GM18909 (cell line): ENCODE measurements around the gene DDR1.

Experiments used
- ATAC-seq: cut with Tn5 transposase; IDR thresholded peaks from one replicate; pipeline ENCODE4 v1.9.1; 2021; ENCODE audit warnings: mild to moderate bottlenecking; ENCODE audit not compliant: unreplicated experiment, poor library complexity

The DDR1 gene

GRCh38 chr6:30942338-30943060 is 58.2 kb downstream of the DDR1 start:
- no peak for ATAC-seq

- no peak for ATAC-seq
These were observed 59.7 kb downstream of the DDR1 start for GRCh38 chr6:30944051-30944450.

DNA sequence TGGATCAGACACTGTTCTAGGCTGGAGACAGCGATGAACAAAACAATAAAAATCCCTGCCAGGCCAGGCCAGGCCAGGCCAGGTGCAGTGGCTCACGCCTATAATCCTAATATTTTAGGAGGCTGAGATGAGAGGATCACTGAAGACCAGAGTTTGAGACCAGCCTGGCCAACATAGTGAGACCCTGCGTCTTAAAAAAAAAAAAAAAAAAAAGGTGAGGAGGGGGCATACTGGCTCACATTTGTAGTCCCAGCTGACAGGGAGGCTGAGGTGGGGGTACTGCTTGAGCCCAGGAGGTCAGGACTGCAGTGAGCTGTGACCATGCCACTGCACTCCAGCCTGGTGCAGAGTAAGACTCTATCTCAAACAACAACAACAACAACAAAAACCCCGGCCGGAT is 61.0 kb downstream of the DDR1 start:
- ATAC-seq: no peak

GRCh38 chr6:30947231-30947630 is 62.9 kb downstream of the DDR1 start:
- ATAC-seq: no peak

GRCh38 chr6:30948811-30949210 is 64.5 kb downstream of the DDR1 start:
- no peak for ATAC-seq
